GM19099 (cell line): Measurements from ENCODE around the gene AEN.

Experiments used
- POLR2A ChIP-seq: IDR thresholded peaks from 3 replicates; pipeline ENCODE4 v1.6.1; 2011; ENCODE audit warnings: low read depth; ENCODE audit not compliant: insufficient read length; ENCODE audit errors: extremely low read depth

Gene AEN

DNA sequence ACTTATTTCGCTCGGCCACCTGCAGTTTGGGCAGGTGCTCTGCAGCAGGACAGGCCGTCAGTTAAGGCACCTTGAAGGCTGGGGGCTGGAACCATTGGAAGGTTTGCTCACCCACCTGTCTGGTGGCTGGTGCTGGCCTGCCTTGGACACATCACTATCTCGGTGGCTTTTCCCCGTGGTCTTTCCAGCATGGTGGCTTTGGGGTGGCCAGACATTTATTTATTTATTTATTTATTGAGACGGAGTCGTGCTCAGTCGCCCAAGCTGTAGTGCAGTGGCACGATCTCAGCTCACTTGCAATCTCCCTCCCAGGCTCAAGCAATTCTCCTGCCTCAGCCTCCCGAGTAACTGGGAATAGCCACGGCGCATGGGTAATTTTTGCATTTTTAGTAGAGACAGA is 29.4 kb downstream of the AEN start:
- TF ChIP-seq POLR2A, result no peak

DNA sequence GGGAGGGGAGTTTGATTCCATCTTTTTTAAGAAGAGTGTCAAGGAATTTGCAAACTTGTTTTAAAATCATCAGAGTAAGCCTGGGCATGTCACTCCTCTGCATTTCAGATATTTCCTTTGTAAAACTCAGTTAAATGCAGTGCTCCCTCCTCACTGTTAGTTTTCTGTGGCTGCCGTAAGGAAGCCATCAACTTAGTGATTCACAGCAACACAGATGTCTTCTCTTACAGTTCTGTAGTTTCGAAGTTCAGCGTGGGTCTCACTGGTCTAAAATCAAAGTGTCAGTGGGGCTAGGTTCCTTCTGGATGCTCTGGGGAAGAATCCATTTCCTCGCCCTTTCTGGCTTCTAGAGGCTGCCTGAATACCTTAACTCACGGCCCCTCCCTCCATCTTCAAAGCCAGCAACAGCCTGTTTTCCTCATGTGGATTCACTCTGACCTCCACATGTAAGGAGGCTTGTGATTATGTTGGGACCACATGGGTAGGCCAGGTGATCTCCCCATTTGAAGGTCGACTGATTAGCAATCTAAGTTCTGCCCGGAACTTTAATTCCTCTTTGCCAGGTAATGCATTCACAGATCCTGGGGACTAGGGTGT is 30.1 kb downstream of the AEN start:
- no peak for TF ChIP-seq POLR2A

DNA sequence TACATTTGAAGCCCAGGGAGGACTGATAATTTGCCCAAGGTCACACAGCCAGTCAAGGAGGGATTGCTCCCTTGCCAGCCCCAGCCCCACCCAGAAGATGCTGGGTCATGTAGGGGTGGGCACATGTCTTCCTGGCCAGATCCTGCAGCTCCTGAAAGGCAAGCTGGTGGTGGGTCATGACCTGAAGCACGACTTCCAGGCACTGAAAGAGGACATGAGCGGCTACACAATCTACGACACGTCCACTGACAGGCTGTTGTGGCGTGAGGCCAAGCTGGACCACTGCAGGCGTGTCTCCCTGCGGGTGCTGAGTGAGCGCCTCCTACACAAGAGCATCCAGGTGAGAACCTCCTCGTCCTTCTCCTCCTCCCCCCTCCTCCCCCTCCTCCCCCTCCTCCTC is 30.8 kb downstream of the AEN start:
- no peak for TF ChIP-seq POLR2A

DNA sequence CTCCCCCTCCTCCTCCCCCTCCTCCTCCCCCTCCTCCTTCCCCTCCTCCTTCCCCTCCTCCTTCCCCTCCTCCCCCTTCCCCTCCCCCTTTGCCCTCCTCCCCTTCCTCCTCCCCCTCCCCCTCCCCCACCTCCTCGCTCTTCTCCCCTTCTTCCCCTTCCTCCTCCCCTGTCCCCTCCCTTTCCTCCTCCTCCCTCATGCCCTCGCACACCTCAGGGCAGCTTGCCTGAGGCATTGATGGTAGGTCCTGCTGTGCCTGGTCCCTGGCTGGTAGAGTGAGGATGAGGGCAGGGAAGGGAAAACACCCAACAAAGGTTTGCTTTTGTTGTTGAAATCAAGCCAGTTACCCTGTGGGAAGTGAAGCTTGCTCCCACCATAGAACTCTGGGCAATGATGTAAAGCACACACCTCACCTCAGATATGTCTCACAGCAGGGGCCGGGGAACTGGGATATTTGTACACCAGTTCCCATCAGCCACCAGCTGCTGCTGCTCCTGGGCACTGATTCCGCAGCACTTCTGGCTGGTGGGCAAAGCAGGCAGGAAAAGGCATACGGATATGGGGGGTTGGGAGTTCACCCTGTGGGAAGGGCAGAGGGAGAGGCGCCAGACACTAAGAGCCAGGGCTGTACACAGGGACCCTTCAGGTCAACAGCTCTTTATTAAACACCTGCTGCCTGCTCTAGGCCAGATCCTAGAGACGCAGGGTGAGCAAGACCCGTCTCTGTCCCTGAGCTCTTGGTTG is 31.5 kb downstream of the AEN start:
- TF ChIP-seq POLR2A, result no peak

DNA sequence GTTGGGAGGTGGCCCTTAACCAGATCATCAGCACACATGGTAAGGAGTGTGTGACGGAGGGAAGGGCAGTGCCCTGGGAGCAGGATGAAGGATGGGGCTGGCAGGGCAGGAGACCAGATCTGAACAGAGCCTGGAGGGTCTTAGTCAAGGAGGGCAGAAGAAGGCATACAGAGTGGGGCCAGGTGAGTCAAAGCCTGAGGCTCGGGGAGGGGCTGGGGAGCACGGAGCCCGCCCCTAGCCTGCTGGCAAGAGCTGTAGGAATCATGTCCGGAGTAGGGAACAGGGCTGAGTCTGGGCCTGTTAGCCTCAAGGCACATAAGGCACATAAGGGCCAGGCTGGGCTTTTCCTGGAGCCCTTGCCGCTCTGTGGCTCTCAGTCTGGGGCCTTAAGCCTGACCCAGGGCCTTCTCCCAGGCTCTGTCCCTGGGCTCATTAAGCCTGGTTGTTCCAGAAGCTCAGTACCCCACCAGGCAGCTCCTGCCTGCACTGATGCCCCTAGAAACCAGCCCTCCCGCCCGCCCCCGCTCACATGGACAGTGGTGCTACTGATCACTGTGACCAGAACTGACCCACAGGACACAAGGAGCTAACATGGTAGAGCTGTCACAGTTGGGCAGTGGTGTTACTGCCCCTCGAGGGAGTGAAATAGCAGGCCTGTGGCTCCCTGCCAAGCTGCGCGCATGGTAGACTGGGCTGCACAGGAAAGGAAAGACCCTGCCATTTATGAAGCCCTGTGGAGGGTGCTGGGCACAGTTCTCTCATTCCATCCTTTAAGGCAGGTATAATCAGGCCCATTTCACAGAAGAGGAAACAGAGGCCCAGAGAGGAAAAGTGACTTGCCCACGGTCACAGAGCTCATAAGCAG is 32.3 kb downstream of the AEN start:
- TF ChIP-seq POLR2A, result no peak

DNA sequence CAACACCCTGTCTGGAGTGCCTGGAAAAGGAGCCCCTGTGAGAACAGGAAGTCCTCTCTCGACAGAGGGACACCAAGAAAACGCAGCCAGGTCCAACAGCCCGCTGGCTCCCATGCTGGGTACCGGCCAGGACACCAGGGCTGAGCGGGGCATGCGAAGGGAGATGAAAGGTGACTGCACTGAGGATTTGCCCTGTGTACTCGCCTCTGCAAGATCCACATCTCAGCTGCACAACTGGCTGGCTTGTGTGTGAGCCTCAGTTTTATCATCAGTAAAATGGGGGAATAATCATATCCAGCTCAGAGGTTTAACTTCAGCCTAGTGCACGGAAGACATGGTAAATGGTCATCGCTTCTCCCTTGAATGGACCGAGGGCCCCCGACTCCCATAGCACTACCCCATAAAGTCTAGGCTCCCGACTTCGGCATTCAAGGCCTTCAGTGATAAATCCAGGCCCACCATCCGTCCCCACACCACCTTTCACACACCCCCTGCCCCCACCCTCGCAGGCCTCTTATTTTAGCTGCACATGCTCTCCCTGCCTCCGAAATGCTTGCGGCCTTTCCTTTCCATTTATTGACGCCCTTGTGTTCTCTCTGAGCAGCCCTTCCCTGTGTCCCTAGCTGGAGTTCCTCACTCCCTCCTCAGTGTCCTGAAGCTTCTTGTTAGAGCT is 33.4 kb downstream of the AEN start:
- TF ChIP-seq POLR2A, result no peak

DNA sequence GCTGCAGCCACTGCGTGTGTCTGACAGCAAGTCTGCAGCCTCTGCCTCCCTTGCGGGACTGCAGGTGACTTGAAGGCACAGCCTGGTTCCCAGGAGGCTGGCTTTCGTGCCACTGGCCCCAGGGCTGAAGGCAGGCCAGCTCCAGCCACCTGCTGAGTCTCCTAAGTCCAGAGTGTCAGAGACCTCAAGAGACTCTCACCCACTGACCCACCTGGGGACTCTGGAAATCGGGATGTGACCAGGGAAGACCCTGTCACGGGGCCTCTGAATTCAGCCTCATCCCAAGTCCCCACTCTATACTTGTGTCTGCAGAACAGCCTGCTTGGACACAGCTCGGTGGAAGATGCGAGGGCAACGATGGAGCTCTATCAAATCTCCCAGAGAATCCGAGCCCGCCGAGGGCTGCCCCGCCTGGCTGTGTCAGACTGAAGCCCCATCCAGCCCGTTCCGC is 34.0 kb downstream of the AEN start:
- no peak for TF ChIP-seq POLR2A

DNA sequence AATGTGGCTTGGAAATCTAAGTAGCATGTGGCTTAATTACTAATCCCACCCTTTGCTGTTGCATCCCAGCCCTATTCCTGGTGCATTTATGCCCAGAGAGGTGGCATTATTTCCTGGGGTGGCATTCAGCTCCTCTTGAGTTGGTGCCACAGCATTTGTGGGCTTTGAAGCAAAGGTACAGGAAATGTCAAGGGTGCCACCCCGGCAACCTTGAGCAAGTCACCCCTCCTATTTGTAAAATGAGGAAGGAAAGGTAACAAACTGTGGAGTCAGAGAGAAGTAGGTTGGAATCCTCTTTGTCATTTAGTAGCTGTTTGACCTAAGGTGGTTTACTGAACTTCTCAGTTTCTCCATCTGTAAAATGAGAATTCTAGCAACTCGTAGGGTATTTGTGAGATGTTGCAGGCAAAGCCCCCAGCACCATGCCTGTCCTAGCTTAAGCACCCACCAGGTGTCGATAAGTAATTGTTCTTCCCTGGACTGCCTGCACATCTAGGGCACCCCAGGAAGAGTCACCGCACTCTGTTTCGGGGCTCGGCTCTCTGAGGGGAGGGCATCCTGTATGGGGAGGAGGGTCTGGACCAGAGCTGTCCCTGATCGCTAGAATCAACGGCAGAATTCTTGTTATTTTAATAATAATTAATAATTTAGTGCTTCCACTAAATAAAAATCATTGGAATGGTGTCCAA is 34.8 kb downstream of the AEN start:
- TF ChIP-seq POLR2A, result no peak

DNA sequence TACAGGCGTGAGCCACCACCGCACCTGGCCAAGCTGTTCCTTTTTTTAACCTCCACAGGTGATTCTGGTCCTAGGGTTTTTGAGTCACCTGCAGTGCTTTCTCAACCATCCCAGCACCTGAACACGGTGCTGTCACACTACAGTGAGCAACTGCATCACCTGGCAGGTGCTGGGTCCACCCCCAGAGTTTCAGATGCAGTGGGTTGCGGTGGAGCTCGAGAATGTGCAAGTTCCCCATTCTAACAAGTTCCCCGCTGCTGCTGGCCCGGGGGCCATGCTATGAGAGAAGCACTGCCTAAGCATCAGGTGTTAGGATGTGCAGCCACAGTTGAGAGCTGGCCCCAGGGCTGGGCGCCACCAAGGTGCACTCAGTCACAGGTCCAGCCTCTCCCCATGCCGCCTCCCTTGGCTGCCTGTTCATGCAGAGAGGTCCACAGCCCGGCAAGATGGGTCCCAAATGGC is 35.7 kb downstream of the AEN start:
- no peak for TF ChIP-seq POLR2A

DNA sequence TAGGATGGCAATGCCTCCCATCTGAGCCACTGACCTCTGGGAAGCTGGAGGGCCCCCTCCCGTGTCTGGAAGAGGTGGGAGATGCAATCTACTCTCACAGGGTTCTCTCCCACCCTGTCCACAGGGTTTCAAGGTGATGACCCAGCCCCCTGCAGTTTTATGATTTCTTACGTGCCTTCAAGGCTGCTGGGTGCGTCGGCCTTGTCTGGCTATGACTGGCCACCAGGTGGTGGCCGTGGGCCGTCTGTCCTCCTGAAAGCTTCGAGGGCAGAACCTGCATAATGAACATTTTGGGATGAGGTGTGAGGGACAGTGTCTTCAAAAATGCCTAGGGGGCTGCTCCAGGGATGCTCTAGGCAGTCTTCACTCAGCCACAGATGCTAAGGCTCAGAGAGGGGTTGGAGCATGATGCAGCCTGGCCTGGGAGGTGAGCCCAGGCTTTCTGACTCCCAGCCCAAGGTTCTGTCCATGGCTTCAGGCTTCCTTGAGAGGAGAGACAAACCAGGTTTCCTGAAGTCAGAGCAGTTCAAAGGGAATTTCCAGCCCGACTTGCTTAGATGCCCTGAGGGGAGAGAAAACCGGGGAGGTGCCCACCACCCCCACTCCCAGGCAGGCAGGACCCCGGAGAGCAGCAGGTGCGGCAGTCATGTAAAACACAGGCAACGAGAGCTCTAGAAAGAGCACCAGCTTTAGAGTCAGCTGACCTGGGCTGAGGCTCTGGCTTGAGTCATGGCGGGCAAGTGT is 36.4 kb downstream of the AEN start:
- TF ChIP-seq POLR2A, result no peak

DNA sequence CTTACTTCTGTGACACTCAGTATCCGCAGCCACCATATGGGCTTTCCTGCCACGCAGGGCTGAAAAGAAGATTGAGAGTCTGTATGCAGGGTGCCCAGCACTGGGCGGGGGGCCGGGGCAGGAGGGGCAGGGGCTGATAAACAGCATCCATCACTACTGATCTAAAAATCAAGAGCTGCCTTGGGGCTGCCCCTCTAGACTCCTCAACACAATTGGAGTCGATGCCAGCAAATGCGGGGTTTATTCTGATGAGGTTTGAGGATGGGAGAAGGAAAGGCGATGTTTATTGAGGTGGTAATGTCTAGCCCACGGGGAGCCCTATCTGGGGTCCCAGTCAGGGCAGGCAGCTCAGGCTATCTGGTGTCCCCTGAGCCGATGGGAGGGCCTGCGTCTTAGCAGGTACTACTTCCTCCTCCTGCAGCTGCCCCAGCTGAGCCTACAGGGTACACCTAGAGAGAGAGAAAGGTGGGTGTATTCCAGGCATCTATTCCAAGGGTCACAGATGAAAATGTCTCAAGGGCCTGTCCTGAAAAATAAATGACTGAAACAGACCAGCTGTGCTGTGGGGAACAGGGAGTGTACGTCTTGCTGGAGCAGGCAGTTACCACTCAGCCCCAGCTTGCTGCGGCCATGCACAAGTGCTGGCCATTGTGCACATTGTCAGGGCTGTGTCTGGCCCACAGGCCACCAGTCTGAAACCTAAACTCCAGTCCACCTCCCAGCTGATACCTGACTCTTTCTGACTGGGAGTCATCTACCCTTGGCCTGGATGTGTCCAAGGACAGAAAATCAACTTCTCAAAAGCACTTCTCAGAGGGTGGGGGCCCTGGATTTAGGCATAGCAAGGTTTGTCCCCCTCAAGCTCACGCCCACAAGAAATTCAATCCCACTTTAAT is 37.2 kb downstream of the AEN start:
- no peak for TF ChIP-seq POLR2A

DNA sequence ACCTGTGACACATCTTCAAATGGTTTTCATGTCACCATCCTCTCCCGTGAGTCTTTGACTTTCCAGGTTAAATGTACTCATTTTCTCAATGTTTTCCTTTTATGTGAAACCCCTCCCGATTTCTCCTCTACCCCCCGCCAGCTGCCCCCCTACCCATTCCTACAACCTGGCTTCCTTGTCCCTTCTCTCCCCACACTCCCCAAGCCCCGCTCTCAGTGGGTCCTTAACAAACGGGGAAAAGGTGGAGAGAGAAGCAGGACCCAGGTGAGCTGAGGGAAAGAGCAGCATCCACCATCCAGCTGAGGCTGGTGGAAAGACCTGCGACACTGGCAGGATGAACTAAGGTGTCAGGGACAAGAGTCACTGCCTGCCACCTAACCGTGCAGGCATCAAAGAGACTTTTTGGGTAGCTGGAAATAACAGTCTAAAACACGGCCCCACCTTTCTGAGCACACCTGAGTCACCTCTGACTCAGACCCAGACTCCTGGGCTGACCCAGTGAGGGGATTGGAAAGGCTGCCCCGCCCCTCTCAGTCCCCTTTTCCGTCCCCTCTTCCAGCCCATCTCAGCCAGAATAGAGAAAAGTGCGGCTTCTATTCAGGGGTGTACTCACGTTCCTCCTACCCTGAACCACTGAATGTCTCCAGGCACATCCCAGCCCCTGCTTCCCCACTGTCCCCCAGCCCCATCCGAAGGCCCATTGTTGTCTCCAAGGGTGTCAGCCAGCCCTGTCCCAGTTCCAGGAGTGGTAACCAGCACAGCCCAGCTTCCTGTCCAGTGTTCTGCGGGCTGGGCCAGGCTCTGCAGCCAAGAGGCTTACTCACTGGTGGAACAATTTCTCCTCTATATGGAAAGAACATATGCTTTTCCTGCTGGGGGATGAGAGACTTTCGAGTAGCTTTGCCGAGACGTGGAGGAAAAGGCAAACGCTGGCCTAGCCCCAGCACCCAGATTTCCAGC is 38.1 kb downstream of the AEN start:
- no peak for TF ChIP-seq POLR2A
